GM12892 (cell line): ENCODE results near the gene DOK4.
"Not testable (repeated sequence)": the region's sequence is repeated elsewhere in the genome, so short reads cannot be mapped to it uniquely, and the experiment has no call there.

Experiments used
- DNase-seq: peaks from one replicate; pipeline ENCODE4 v3.0.0; 2011; ENCODE audit not compliant: insufficient read length
- FAIRE-seq: peaks from 2 replicates; lab custom pipeline; 2011; peaks lifted over from hg19 to GRCh38; lab: Jason Lieb, UNC
- POLR2A ChIP-seq: IDR thresholded peaks from 2 replicates; pipeline ENCODE4 v1.6.1; 2011; ENCODE audit warnings: low read depth, low read length, control low read depth
- POLR2AphosphoS5 ChIP-seq: IDR thresholded peaks from 2 replicates; pipeline ENCODE4 v1.6.1; 2011; ENCODE audit warnings: low read depth, low read length, control low read depth
- TAF1 ChIP-seq: IDR thresholded peaks from 2 replicates; pipeline ENCODE4 v1.6.1; 2011; ENCODE audit warnings: low read depth, mild to moderate bottlenecking, control low read depth, low read length, borderline replicate concordance

DOK4 gene

GRCh38 chr16:57508035-57508425 is 21.7 kb upstream of the DOK4 start:
- DNase-seq: no peak
- no peak for TF ChIP-seq POLR2A
- no peak for TF ChIP-seq POLR2AphosphoS5
- TF ChIP-seq TAF1: no peak
- no peak for FAIRE-seq

- no peak for FAIRE-seq
- DNase-seq: no peak
- TF ChIP-seq POLR2AphosphoS5: no peak
- TF ChIP-seq POLR2A: no peak
Observed at GRCh38 chr16:57507136-57508034, 21.1 kb upstream of the DOK4 start.

- TF ChIP-seq TAF1: no peak
- TF ChIP-seq POLR2A: no peak
- no peak for TF ChIP-seq POLR2AphosphoS5
- DNase-seq (no peak), FAIRE-seq (no peak)
Observed at GRCh38 chr16:57505169-57505568, 18.9 kb upstream of the DOK4 start.

GRCh38 chr16:57504491-57504890 is 18.2 kb upstream of the DOK4 start:
- TF ChIP-seq POLR2A (no peak), TAF1 (no peak), POLR2AphosphoS5 (no peak)
- no peak for FAIRE-seq
- no peak for DNase-seq

- DNase-seq (no peak), FAIRE-seq (no peak)
- TF ChIP-seq TAF1 (no peak), POLR2AphosphoS5 (no peak), POLR2A (no peak)
Observed at GRCh38 chr16:57504001-57504400, 17.7 kb upstream of the DOK4 start.

GRCh38 chr16:57503366-57503765 is 17.1 kb upstream of the DOK4 start:
- DNase-seq: no peak
- FAIRE-seq: no peak
- TF ChIP-seq POLR2AphosphoS5 (no peak), POLR2A (no peak), TAF1 (no peak)

GRCh38 chr16:57502048-57502775 is 15.9 kb upstream of the DOK4 start:
- DNase-seq (no peak), FAIRE-seq (no peak)
- TF ChIP-seq TAF1: no peak

GRCh38 chr16:57501492-57501891 is 15.2 kb upstream of the DOK4 start:
- TF ChIP-seq TAF1 (no peak), POLR2A (no peak), POLR2AphosphoS5 (no peak)
- FAIRE-seq: no peak

GRCh38 chr16:57500578-57501111 is 14.4 kb upstream of the DOK4 start:
- FAIRE-seq (no peak), DNase-seq (no peak)
- no peak for TF ChIP-seq POLR2A
- TF ChIP-seq POLR2AphosphoS5: no peak
- TF ChIP-seq TAF1: no peak

More at GRCh38 chr16:57501492-57501891, 15.2 kb upstream of the DOK4 start:
- DNase-seq: no peak

GRCh38 chr16:57499941-57500340 is 13.6 kb upstream of the DOK4 start:
- not testable (repeated sequence) for FAIRE-seq, DNase-seq

- TF ChIP-seq TAF1: no peak
- TF ChIP-seq POLR2AphosphoS5: no peak
- no peak for FAIRE-seq
- no peak for DNase-seq
Observed at GRCh38 chr16:57498031-57498430, 11.7 kb upstream of the DOK4 start.

GRCh38 chr16:57497121-57497520 is 10.8 kb upstream of the DOK4 start:
- DNase-seq (no peak), FAIRE-seq (no peak)
- TF ChIP-seq POLR2AphosphoS5 (no peak), POLR2A (no peak), TAF1 (no peak)

- no peak for DNase-seq
- no peak for FAIRE-seq
- TF ChIP-seq TAF1: no peak
- no peak for TF ChIP-seq POLR2AphosphoS5
- no peak for TF ChIP-seq POLR2A
Observed at GRCh38 chr16:57493767-57494166, 7.5 kb upstream of the DOK4 start.
